HG02981 (cell line): ENCODE measurements around the gene EPS8L2.
"Not testable (repeated sequence)": the region's sequence is repeated elsewhere in the genome, so short reads cannot be mapped to it uniquely, and the experiment has no call there.

Experiments used
- ATAC-seq: cut with Tn5 transposase; IDR thresholded peaks from one replicate; pipeline ENCODE4 v1.9.1; 2021; ENCODE audit warnings: mild to moderate bottlenecking, moderate library complexity; ENCODE audit not compliant: unreplicated experiment

Gene EPS8L2

GRCh38 chr11:689625-690024 lies 16.4 kb upstream of the EPS8L2 start:
- no peak for ATAC-seq

GRCh38 chr11:690244-690643 lies 15.8 kb upstream of the EPS8L2 start:
- not testable (repeated sequence) for ATAC-seq

- ATAC-seq = no peak
Observed at GRCh38 chr11:690738-691633, 15.0 kb upstream of the EPS8L2 start.

- no peak for ATAC-seq
Observed at GRCh38 chr11:691710-692590, 14.1 kb upstream of the EPS8L2 start.

GRCh38 chr11:692824-693414 lies 13.1 kb upstream of the EPS8L2 start:
- ATAC-seq = no peak

GRCh38 chr11:693415-693831 lies 12.6 kb upstream of the EPS8L2 start:
- no peak for ATAC-seq

- no peak for ATAC-seq
Observed at GRCh38 chr11:693887-694562, 12.0 kb upstream of the EPS8L2 start.

- ATAC-seq = peak; percentile 71
Observed at GRCh38 chr11:694563-695287, 11.3 kb upstream of the EPS8L2 start, which contains the start of gene DEAF1. Gene DEAF1, minus strand, starts transcription at chr11:695222. Its CDS starts 175 bp downstream, at chr11:695047.

GRCh38 chr11:695288-695537 lies 10.8 kb upstream of the EPS8L2 start:
- ATAC-seq = no peak

GRCh38 chr11:695538-696248 lies 10.3 kb upstream of the EPS8L2 start, which contains the start of gene TMEM80:
Gene TMEM80, plus strand, starts transcription at chr11:695816. Its CDS starts 12 bp downstream, at chr11:695828.
- ATAC-seq = peak; percentile 68

- ATAC-seq = no peak
Observed at GRCh38 chr11:696955-697491, 9.0 kb upstream of the EPS8L2 start.

GRCh38 chr11:697811-698311 lies 8.2 kb upstream of the EPS8L2 start:
- no peak for ATAC-seq

- no peak for ATAC-seq
Observed at GRCh38 chr11:698493-699115, 7.4 kb upstream of the EPS8L2 start.

GRCh38 chr11:699116-699508 lies 6.9 kb upstream of the EPS8L2 start:
- no peak for ATAC-seq

- no peak for ATAC-seq
Observed at GRCh38 chr11:699753-700152, 6.3 kb upstream of the EPS8L2 start.

- no peak for ATAC-seq
Observed at GRCh38 chr11:701741-702461, 4.1 kb upstream of the EPS8L2 start.

GRCh38 chr11:702462-703461 lies 3.3 kb upstream of the EPS8L2 start:
- ATAC-seq = no peak
